ENCODE measurements around the gene CDH4. TPM values are rescaled to one million over a fixed set of nuclear protein-coding genes. Genes with fewer than 3 reads are reported as not detected.

The CDH4 gene
- total RNA-seq, 1 donor from 2014 or later, result 0.06 TPM

- ATAC-seq, result no peak
- no peak for DNase-seq
These were observed 518.1 kb downstream of the CDH4 start for GRCh38 chr20:61770113-61770585.

GRCh38 chr20:61771805-61772350 is 519.8 kb downstream of the CDH4 start:
- ATAC-seq (no peak), DNase-seq (no peak)
- Histone ChIP-seq H3K36me3 (no peaks in the 10 kb centered on the region), H3K4me1 (no peaks in the 10 kb centered on the region), H3K4me3 (no peak overlapping the region), H3K9me3 (no peaks in the 10 kb centered on the region), H3K27me3 (ENCODE audit: low read depth) (peaks cover 11% of the 10 kb centered on the region), H3K27ac (no peak overlapping the region)
- TF ChIP-seq CTCF (IDR thresholded peaks at IDR 0.05), result no peak
- intact Hi-C loops (cut with DNase I), result no loop called here

More at GRCh38 chr20:61770113-61770585, 518.1 kb downstream of the CDH4 start:
- TF ChIP-seq CTCF (IDR thresholded peaks at IDR 0.05), result no peak
- Histone ChIP-seq H3K4me1 (no peaks in the 10 kb centered on the region), H3K27ac (no peak overlapping the region), H3K27me3 (ENCODE audit: low read depth) (peaks cover 17% of the 10 kb centered on the region), H3K36me3 (no peaks in the 10 kb centered on the region), H3K4me3 (no peak overlapping the region), H3K9me3 (no peaks in the 10 kb centered on the region)
- intact Hi-C loops (cut with DNase I), result no loop called here

- H3K36me3 ChIP-seq, result no peaks in the 10 kb centered on the region
- H3K9me3 ChIP-seq, result no peaks in the 10 kb centered on the region
- no peak for TF ChIP-seq CTCF (IDR thresholded peaks at IDR 0.05)
- intact Hi-C loops (cut with DNase I), result no loop called here
- no peaks in the 10 kb centered on the region for H3K4me1 ChIP-seq
- H3K4me3 ChIP-seq, result no peak overlapping the region
- DNase-seq, result no peak
- no peak for ATAC-seq
- no peak overlapping the region for H3K27ac ChIP-seq
- H3K27me3 ChIP-seq (ENCODE audit: low read depth), result peaks cover 6% of the 10 kb centered on the region
These were observed 521.0 kb downstream of the CDH4 start for GRCh38 chr20:61772828-61773631.

GRCh38 chr20:61773926-61774587 is 522.0 kb downstream of the CDH4 start:
- intact Hi-C loops (cut with DNase I), result no loop called here
- no peaks in the 10 kb centered on the region for H3K4me1 ChIP-seq
- H3K27ac ChIP-seq, result no peak overlapping the region
- no peaks in the 10 kb centered on the region for H3K9me3 ChIP-seq
- H3K4me3 ChIP-seq, result no peak overlapping the region
- peaks cover 4% of the 10 kb centered on the region for H3K27me3 ChIP-seq (ENCODE audit: low read depth)
- H3K36me3 ChIP-seq, result no peaks in the 10 kb centered on the region
- no peak for TF ChIP-seq CTCF (IDR thresholded peaks at IDR 0.05)
- ATAC-seq (no peak), DNase-seq (no peak)

GRCh38 chr20:61775423-61775822 is 523.4 kb downstream of the CDH4 start:
- no peaks in the 10 kb centered on the region for H3K4me1 ChIP-seq
- ATAC-seq, result no peak
- intact Hi-C loops (cut with DNase I), result no loop called here
- no peak for TF ChIP-seq CTCF (IDR thresholded peaks at IDR 0.05)
- no peaks in the 10 kb centered on the region for H3K9me3 ChIP-seq
- H3K27me3 ChIP-seq (ENCODE audit: low read depth), result no peaks in the 10 kb centered on the region
- no peak for DNase-seq
- H3K36me3 ChIP-seq, result no peaks in the 10 kb centered on the region
- H3K27ac ChIP-seq, result no peak overlapping the region
- no peak overlapping the region for H3K4me3 ChIP-seq
